Smooth muscle cell (in vitro differentiated cells): ENCODE results near the gene RBM6. TPM values are rescaled to one million over a fixed set of nuclear protein-coding genes. Genes with fewer than 3 reads are reported as not detected.

ENCODE experiments used
- DNase-seq: peaks from one replicate; lab custom pipeline; 2025; ENCODE audit not compliant: unreplicated experiment; lab: John Stamatoyannopoulos, UW
- H2AFZ ChIP-seq: fragments of 200-600 bp; sonication (generic); 2 replicates; pipeline ENCODE4 v1.6.0; 2016; ENCODE audit warnings: antibody characterized with exemption, low read depth, mild to moderate bottlenecking
- H3F3A ChIP-seq: fragments of 200-600 bp; sonication (generic); 2 replicates; pipeline ENCODE4 v1.6.0; 2017; ENCODE audit warnings: antibody characterized with exemption, low read depth
- H3K27ac ChIP-seq: fragments of 200-600 bp; sonication (generic); 2 replicates; pipeline ENCODE4 v1.5.1; 2016; ENCODE audit warnings: low read depth, mild to moderate bottlenecking
- H3K27me3 ChIP-seq: fragments of 200-600 bp; sonication (generic); 2 replicates; pipeline ENCODE4 v1.6.1; 2016; ENCODE audit warnings: low read depth, mild to moderate bottlenecking
- H3K36me3 ChIP-seq: fragments of 200-600 bp; sonication (generic); 2 replicates; pipeline ENCODE4 v1.5.1; 2016; ENCODE audit warnings: low read depth
- H3K4me1 ChIP-seq: fragments of 200-600 bp; sonication (generic); 2 replicates; pipeline ENCODE4 v1.5.1; 2016; ENCODE audit warnings: low read depth
- H3K4me2 ChIP-seq: fragments of 200-600 bp; sonication (generic); 2 replicates; pipeline ENCODE4 v1.6.0; 2016; ENCODE audit warnings: mild to moderate bottlenecking
- H3K4me3 ChIP-seq: fragments of 200-600 bp; sonication (generic); 2 replicates; pipeline ENCODE4 v1.5.1; 2016; ENCODE audit warnings: mild to moderate bottlenecking
- H3K79me2 ChIP-seq: fragments of 200-600 bp; sonication (generic); 2 replicates; pipeline ENCODE4 v1.6.0; 2016; ENCODE audit warnings: low read depth, mild to moderate bottlenecking
- H3K9ac ChIP-seq: fragments of 200-600 bp; sonication (generic); 2 replicates; pipeline ENCODE4 v1.6.0; 2016; ENCODE audit warnings: low read depth
- H3K9me3 ChIP-seq: fragments of 200-600 bp; sonication (generic); replicated peaks from 2 replicates; pipeline ENCODE4 v1.5.1; 2016; ENCODE audit warnings: low read depth
- H4K20me1 ChIP-seq: fragments of 200-600 bp; sonication (generic); 2 replicates; pipeline ENCODE4 v1.6.0; 2016; ENCODE audit warnings: low read depth
- WGBS: methylation state at CpG from one replicate; pipeline ENCODE4 v1.1.7; 2016; ENCODE audit warnings: low lambda C conversion rate; 5-methylcytosine and 5-hydroxymethylcytosine counted together
- polyA plus RNA-seq: library from polyadenylated mRNA; unstranded; fragments of >200 nt; fragmentation: Nextera tagmentation; extraction: Ambion mirVana; gene quantifications from 2 replicates; pipeline ENCODE4 v1.2.1, GENCODE V29; 2016
- total RNA-seq: library from RNA; depleted of rRNA; stranded (reverse); fragments of >200 nt; gene quantifications from 2 replicates; pipeline ENCODE4 v1.2.3, GENCODE V29; 2014
- TF ChIP-seq, protein P1 (sequence below): fragments of 200-600 bp; sonication (generic); IDR thresholded peaks from 2 replicates; pipeline ENCODE4 v1.5.1; 2017; ENCODE audit warnings: borderline replicate concordance, mild to moderate bottlenecking, antibody characterized with exemption; ENCODE audit not compliant: insufficient read depth, poor library complexity, severe bottlenecking

The RBM6 gene
- total and polyA plus RNA-seq, 2 experiments from 2014 or later: 41.7 to 45.6 TPM

DNA sequence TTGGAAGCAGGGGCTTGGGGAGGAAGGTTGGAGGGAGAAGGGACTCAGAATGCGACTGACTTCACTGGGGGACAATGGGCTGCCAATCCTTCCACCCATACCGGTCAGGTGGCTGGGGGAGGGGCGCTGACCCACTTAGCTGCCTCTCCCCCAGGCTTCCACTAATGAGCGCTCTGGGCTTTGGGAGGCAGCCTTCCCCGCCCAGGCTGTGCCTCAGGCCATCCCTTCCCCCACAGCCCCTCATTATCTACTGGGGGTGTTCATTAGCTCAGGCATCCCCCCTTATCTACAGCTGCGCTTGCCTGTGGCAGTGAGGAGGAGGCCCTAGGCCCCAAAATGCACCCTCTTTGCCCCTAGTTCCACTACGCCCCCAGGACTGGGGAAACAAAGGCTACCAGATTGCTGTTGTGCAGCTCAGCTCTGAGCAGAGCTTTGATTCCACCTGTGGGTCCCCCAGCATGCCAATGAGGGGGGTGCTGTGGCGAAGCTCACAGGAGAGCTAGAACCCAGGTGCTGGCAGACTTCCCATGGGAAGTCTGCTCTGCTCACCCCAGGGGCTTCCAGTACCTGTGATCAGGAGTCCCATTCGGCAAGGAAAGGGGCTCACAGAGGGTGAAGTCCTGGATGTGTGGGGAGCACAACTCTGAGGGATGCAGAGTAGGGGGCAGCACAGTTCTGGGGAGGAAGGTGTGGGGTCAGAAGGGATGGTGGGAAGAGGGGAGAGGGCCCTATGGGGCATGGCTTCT lies 185.8 kb downstream of the RBM6 start:
- H3K27ac ChIP-seq: no peak overlapping the region
- H2AFZ ChIP-seq: no peak overlapping the region
- peaks cover 24% of the 10 kb centered on the region for H3K4me1 ChIP-seq
- no peaks in the 10 kb centered on the region for H3K79me2 ChIP-seq
- H3K36me3 ChIP-seq: no peaks in the 10 kb centered on the region
- 56% methylated on average over 6 of the region's 9 CpGs for WGBS
- no peak overlapping the region for H3K9ac ChIP-seq
- H3K4me3 ChIP-seq: no peak overlapping the region
- TF ChIP-seq, protein P1, sequence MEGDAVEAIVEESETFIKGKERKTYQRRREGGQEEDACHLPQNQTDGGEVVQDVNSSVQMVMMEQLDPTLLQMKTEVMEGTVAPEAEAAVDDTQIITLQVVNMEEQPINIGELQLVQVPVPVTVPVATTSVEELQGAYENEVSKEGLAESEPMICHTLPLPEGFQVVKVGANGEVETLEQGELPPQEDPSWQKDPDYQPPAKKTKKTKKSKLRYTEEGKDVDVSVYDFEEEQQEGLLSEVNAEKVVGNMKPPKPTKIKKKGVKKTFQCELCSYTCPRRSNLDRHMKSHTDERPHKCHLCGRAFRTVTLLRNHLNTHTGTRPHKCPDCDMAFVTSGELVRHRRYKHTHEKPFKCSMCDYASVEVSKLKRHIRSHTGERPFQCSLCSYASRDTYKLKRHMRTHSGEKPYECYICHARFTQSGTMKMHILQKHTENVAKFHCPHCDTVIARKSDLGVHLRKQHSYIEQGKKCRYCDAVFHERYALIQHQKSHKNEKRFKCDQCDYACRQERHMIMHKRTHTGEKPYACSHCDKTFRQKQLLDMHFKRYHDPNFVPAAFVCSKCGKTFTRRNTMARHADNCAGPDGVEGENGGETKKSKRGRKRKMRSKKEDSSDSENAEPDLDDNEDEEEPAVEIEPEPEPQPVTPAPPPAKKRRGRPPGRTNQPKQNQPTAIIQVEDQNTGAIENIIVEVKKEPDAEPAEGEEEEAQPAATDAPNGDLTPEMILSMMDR: no peak
- DNase-seq: no peak
- no peak overlapping the region for H3K4me2 ChIP-seq
- H3F3A ChIP-seq: peaks cover 7% of the 10 kb centered on the region
- H3K27me3 ChIP-seq: no peaks in the 10 kb centered on the region
- H4K20me1 ChIP-seq: peaks cover 19% of the 10 kb centered on the region
- no peaks in the 10 kb centered on the region for H3K9me3 ChIP-seq

DNA sequence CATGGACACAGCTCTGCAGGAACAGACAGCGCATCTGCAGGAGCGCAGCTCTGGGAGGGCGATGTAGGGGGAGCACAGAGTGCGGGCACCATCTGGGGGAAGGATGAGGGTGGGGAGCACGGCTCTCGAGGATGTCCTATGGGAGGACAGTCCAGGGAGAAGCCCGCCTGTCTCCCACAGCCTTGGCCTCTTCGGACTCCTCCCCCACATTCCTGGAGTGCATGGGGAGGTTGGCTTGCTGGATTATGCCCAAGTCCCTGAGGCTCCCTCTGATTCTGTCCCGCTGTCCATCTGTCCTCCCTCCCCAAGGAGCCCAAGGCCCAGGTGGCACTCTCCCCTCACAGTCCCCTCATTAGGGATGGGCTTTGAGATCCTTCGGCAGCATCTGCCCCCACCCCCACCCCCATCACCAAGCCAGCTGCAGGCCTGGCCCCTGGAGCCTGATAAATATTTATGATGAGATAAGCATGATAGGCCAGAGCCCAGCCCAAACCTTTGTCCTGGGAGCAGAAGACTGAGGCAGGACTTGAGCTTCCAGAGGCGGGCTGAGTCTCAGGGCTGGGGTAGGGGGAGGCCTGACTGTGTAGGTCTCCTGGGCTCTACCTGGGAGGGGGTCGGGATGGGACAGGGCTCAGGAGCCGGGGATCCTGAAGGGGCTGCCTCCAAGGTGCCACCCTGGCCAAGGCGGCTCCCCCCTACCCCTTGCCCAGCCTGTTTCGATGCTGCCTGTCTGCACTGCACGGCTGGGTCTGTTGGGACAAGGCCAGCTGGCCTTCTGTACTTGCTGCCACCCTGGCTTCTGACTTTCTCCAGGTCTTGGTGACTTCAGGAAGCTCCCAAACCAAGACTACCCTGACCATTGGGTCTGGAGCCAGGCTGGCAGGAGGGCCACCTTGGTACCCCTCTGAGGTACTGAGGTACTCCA lies 186.6 kb downstream of the RBM6 start:
- Histone ChIP-seq H3K4me1 (peaks cover 24% of the 10 kb centered on the region), H3K4me3 (no peak overlapping the region), H3K4me2 (peak overlapping the region; percentile 31), H3K9ac (no peak overlapping the region), H3F3A (no peaks in the 10 kb centered on the region), H3K9me3 (no peaks in the 10 kb centered on the region), H4K20me1 (peaks cover 11% of the 10 kb centered on the region), H2AFZ (no peak overlapping the region), H3K36me3 (no peaks in the 10 kb centered on the region), H3K79me2 (no peaks in the 10 kb centered on the region), H3K27me3 (no peaks in the 10 kb centered on the region), H3K27ac (no peak overlapping the region)
- DNase-seq: no peak
- TF ChIP-seq, protein P1: no peak
- 72% methylated on average over 16 of the region's 16 CpGs for WGBS

Other genes with a start within 250 kb of the RBM6 start
- 2.8 and 2.9 TPM in 2 replicates for gene AMIGO3, start 220.5 kb upstream of the RBM6 start, total RNA-seq
- 2.2 and 2.4 TPM in 2 replicates for gene AMIGO3, start 220.5 kb upstream of the RBM6 start, polyA plus RNA-seq
- 21.1 and 21.3 TPM in 2 replicates for gene GMPPB, start 216.2 kb upstream of the RBM6 start, total RNA-seq
- 68.3 and 74.8 TPM in 2 replicates for gene GMPPB, start 216.2 kb upstream of the RBM6 start, polyA plus RNA-seq
- gene IP6K1, start 153.6 kb upstream of the RBM6 start, total RNA-seq: 26.8 and 31.1 TPM in 2 replicates
- 23.0 and 24.6 TPM in 2 replicates for gene IP6K1, start 153.6 kb upstream of the RBM6 start, polyA plus RNA-seq
- 0.31 and 4.8 TPM in 2 replicates for gene CDHR4, start 140.3 kb upstream of the RBM6 start, total RNA-seq
- gene CDHR4, start 140.3 kb upstream of the RBM6 start, polyA plus RNA-seq: 0.84 TPM in 1 of 2 replicates, not detected in the other
- 2.5 and 4.1 TPM in 2 replicates for gene INKA1, start 136.9 kb upstream of the RBM6 start, total RNA-seq
- gene INKA1, start 136.9 kb upstream of the RBM6 start, polyA plus RNA-seq: 7.3 and 8.1 TPM in 2 replicates
- gene UBA7, start 126.2 kb upstream of the RBM6 start, total RNA-seq: 0.94 and 6.9 TPM in 2 replicates
- 6.6 and 10.3 TPM in 2 replicates for gene UBA7, start 126.2 kb upstream of the RBM6 start, polyA plus RNA-seq
- gene TRAIP, start 83.6 kb upstream of the RBM6 start, total RNA-seq: 1.1 and 3.8 TPM in 2 replicates
- 3.3 and 4.6 TPM in 2 replicates for gene TRAIP, start 83.6 kb upstream of the RBM6 start, polyA plus RNA-seq
- not detected in 2 replicates for gene CAMKV, start 70.2 kb upstream of the RBM6 start, total RNA-seq
- not detected in 2 replicates for gene CAMKV, start 70.2 kb upstream of the RBM6 start, polyA plus RNA-seq
- 0.63 TPM in 1 of 2 replicates, not detected in the other for gene MST1R, start 36.3 kb upstream of the RBM6 start, total RNA-seq
- gene MST1R, start 36.3 kb upstream of the RBM6 start, polyA plus RNA-seq: 0.28 and 0.59 TPM in 2 replicates
- gene MON1A, start 10.3 kb upstream of the RBM6 start, total RNA-seq: 4.1 and 9.0 TPM in 2 replicates
- 8.3 and 9.8 TPM in 2 replicates for gene MON1A, start 10.3 kb upstream of the RBM6 start, polyA plus RNA-seq
- 151 and 177 TPM in 2 replicates for gene RBM5, start 148.8 kb downstream of the RBM6 start, total RNA-seq
- 56.0 and 67.6 TPM in 2 replicates for gene RBM5, start 148.8 kb downstream of the RBM6 start, polyA plus RNA-seq
- 16.9 and 25.0 TPM in 2 replicates for gene SEMA3F, start 215.2 kb downstream of the RBM6 start, total RNA-seq
- 9.2 and 17.8 TPM in 2 replicates for gene SEMA3F, start 215.2 kb downstream of the RBM6 start, polyA plus RNA-seq